ENCODE measurements around the gene BTG2. TPM values are rescaled to one million over a fixed set of nuclear protein-coding genes. Genes with fewer than 3 reads are reported as not detected.
A peak's percentile ranks its signal among the peaks of the same experiment; 100 is the strongest.

BTG2 gene
- total RNA-seq, 1 donor from 2014 or later: 33.7 TPM

DNA sequence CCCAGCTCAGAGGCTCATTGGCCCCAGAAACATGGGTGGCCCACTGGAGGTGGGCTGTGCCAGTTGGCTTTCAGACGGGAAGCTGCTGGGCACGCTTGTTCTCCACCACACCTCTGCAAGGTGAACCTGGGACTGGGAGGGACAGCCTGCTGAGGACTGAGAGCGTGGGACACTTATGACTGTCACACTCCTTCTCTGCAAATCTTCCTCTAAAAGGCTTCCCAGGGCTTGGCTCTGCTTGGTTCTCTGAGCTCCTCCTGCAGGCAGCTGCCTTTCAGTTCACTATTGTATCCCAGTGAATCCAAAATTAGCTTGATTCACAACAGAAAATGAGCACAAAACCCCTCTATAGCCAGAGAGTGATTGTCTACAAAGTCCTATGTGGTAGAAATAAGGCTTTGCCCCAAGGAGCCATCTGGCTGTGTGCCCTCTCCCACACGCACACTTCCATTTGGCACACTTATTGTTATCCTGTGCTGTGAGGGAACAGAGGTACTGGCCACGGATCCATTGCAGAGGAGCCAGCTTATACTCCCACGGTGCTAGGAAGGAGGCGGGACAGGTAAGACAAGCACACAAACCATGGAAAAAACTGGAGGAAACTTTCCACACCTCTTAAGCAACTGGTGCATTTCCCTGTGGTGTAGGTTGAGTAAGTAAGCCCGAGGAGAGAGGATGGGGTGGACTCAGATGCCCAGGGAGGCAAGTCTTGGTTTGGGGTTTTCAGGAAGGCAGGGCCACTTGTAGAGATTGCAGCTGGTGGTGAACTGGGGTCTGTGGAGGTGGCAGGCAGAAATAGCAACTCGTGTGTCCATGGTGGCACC lies 18.9 kb upstream of the BTG2 start:
- peaks cover 40% of the 10 kb centered on the region for H3K4me1 Mint-ChIP-seq (ENCODE audit: unreplicated experiment)
- TF ChIP-seq, protein P1, sequence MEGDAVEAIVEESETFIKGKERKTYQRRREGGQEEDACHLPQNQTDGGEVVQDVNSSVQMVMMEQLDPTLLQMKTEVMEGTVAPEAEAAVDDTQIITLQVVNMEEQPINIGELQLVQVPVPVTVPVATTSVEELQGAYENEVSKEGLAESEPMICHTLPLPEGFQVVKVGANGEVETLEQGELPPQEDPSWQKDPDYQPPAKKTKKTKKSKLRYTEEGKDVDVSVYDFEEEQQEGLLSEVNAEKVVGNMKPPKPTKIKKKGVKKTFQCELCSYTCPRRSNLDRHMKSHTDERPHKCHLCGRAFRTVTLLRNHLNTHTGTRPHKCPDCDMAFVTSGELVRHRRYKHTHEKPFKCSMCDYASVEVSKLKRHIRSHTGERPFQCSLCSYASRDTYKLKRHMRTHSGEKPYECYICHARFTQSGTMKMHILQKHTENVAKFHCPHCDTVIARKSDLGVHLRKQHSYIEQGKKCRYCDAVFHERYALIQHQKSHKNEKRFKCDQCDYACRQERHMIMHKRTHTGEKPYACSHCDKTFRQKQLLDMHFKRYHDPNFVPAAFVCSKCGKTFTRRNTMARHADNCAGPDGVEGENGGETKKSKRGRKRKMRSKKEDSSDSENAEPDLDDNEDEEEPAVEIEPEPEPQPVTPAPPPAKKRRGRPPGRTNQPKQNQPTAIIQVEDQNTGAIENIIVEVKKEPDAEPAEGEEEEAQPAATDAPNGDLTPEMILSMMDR (IDR thresholded peaks at IDR 0.05): no peak
- no peak for DNase-seq (ENCODE audit: extremely low spot score, unreplicated experiment)
- no peak overlapping the region for H3K4me3 Mint-ChIP-seq (ENCODE audit: unreplicated experiment)
- H3K27ac Mint-ChIP-seq (ENCODE audit: unreplicated experiment): no peak overlapping the region
- H3K9me3 Mint-ChIP-seq (ENCODE audit: unreplicated experiment): no peaks in the 10 kb centered on the region
- H3K27me3 Mint-ChIP-seq (ENCODE audit: unreplicated experiment): no peaks in the 10 kb centered on the region
- no peaks in the 10 kb centered on the region for H3K36me3 Mint-ChIP-seq (ENCODE audit: unreplicated experiment)

DNA sequence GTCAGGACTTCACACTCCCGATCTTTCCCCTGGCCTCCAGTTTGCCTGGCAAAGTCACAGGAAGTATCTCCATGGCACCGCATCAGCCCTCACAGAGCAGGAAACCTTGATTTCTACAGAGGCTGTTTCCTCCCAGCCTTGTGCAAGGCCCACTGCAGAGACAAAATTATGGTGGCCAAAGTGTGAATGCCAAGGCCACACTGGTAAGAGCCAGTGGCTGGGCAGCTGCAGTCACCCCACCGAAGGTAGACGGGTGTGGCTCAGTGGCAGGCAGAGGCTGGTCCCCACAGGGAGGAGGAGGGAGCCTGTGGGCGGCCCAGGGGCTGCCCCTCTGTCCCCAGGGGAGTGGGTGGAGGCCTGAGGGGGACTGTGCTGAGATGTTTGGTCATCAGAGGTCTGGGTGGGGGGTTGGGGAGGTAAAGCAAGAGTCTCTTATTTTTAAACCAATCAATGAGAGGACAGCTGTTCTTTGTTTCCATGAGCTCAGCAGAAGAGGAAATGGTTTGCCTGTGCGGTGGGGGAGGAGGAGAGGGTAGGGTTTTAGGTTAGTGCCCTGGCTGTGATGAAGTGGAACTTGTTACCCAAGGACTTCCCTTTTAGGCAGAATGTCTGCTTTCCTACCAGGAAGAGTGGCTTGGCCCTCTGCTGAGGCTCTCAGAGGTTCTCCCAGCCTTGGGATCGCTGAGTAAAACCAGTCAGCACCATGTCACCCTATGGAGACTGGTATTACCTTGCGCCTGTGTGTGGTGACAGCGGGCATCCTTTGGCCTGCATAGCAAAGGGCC lies 18.0 kb upstream of the BTG2 start:
- no peak overlapping the region for H3K4me3 Mint-ChIP-seq (ENCODE audit: unreplicated experiment)
- H3K4me1 Mint-ChIP-seq (ENCODE audit: unreplicated experiment): peaks cover 44% of the 10 kb centered on the region

DNA sequence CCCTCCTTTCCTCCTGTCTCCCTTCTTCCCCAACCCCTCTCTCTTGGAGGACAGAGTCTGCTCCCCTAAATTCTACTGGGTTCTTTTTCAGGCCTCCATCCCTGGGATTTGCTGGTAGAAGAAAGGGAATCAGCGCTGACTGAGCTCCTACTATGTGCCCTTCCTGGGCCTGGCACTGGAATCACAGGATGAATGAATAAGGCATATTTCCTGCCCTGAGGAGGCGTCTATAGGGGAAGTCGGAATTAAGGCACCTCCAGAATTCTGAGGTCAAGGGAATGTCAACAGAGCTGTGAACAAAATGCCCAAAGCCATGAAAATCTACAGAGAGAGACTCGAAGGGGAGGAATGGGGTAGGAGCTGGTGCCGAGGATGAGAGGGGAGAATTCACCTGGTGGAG lies 17.4 kb upstream of the BTG2 start:
- TF ChIP-seq, protein P1 (IDR thresholded peaks at IDR 0.05): no peak
- Mint-ChIP-seq H3K4me1 (ENCODE audit: unreplicated experiment) (peaks cover 44% of the 10 kb centered on the region), H3K36me3 (ENCODE audit: unreplicated experiment) (no peaks in the 10 kb centered on the region), H3K4me3 (ENCODE audit: unreplicated experiment) (no peak overlapping the region), H3K27ac (ENCODE audit: unreplicated experiment) (no peak overlapping the region), H3K27me3 (ENCODE audit: unreplicated experiment) (no peaks in the 10 kb centered on the region), H3K9me3 (ENCODE audit: unreplicated experiment) (no peaks in the 10 kb centered on the region)
- no peak for DNase-seq (ENCODE audit: extremely low spot score, unreplicated experiment)

More for the DNA sequence above, 18.0 kb upstream of the BTG2 start:
- H3K27me3 Mint-ChIP-seq (ENCODE audit: unreplicated experiment): no peaks in the 10 kb centered on the region
- no peaks in the 10 kb centered on the region for H3K36me3 Mint-ChIP-seq (ENCODE audit: unreplicated experiment)
- TF ChIP-seq, protein P1 (IDR thresholded peaks at IDR 0.05): no peak
- H3K27ac Mint-ChIP-seq (ENCODE audit: unreplicated experiment): peak overlapping the region; percentile 65
- H3K9me3 Mint-ChIP-seq (ENCODE audit: unreplicated experiment): no peaks in the 10 kb centered on the region
- DNase-seq (ENCODE audit: extremely low spot score, unreplicated experiment): no peak

GRCh38 chr1:203288400-203288799 lies 16.9 kb upstream of the BTG2 start:
- H3K36me3 Mint-ChIP-seq (ENCODE audit: unreplicated experiment): no peaks in the 10 kb centered on the region
- no peaks in the 10 kb centered on the region for H3K27me3 Mint-ChIP-seq (ENCODE audit: unreplicated experiment)
- no peak overlapping the region for H3K27ac Mint-ChIP-seq (ENCODE audit: unreplicated experiment)
- DNase-seq (ENCODE audit: extremely low spot score, unreplicated experiment): no peak
- H3K4me3 Mint-ChIP-seq (ENCODE audit: unreplicated experiment): no peak overlapping the region
- H3K4me1 Mint-ChIP-seq (ENCODE audit: unreplicated experiment): peaks cover 44% of the 10 kb centered on the region
- TF ChIP-seq, protein P1 (IDR thresholded peaks at IDR 0.05): no peak
- H3K9me3 Mint-ChIP-seq (ENCODE audit: unreplicated experiment): no peaks in the 10 kb centered on the region
